Lower leg skin (tissue), 4 donors: ENCODE results near the gene GOLGB1. TPM values are rescaled to one million over a fixed set of nuclear protein-coding genes. Genes with fewer than 3 reads are reported as not detected.

Source experiments
- DNase-seq, 2 donors: peaks; one replicate each; pipeline ENCODE4 v3.0.0-alpha.2; 2019; ENCODE audit warnings: low spot score in 2 of 2
- H3K4me3 ChIP-seq: fragments of 200-600 bp; sonication (generic); 2 replicates; pipeline ENCODE4 v1.5.1; 2017; ENCODE audit warnings: mild to moderate bottlenecking, low read depth; ENCODE audit not compliant: poor library complexity, severe bottlenecking
- CTCF ChIP-seq, 3 donors: fragments of 450-650 bp; IDR thresholded peaks; one replicate each; pipeline ENCODE4 v1.5.1; 2016; ENCODE audit warnings: antibody characterized with exemption in 3 of 3, mild to moderate bottlenecking in 3 of 3, moderate library complexity in 2 of 3
- POLR2A ChIP-seq, 2 donors: fragments of 450-650 bp; IDR thresholded peaks; one replicate each; pipeline ENCODE4 v1.6.1; 2016 to 2017; ENCODE audit warnings: antibody characterized with exemption in 2 of 2, mild to moderate bottlenecking in 1 of 2, moderate library complexity in 1 of 2
- WGBS, 2 donors: methylation state at CpG; one replicate each; pipeline ENCODE4 v1.1.5; 2018; 5-methylcytosine and 5-hydroxymethylcytosine counted together
- intact Hi-C: fragments of 100-400 bp; cut with DNase I; formaldehyde crosslinking; loops from one replicate; pipeline ENCODE4 v1.15.0; 2023; ENCODE audit warnings: low total_unique reads
- total RNA-seq, 4 donors: library from RNA; depleted of rRNA; stranded (reverse); fragments of >200 nt; gene quantifications; one replicate each; pipeline ENCODE4 v1.1.0, GENCODE V29; 2016

The GOLGB1 gene
- total RNA-seq, 4 donors from 2014 or later, result 42.8 to 64.3 (median 48.5) TPM

- intact Hi-C loops, result no loop called here
- DNase-seq, result no peak
- no peak overlapping the region for H3K4me3 ChIP-seq
- no peak for TF ChIP-seq POLR2A (IDR thresholded peaks at IDR 0.05)
- TF ChIP-seq CTCF (IDR thresholded peaks at IDR 0.05), result no peak
- 72 to 76% methylated on average over 1 of the region's 1 CpG for WGBS, 2 donors
These were observed 26.1 kb downstream of the GOLGB1 start for GRCh38 chr3:121723485-121723884.

- 88 to 96% methylated on average over 1 of the region's 1 CpG for WGBS, 2 donors
- no peak overlapping the region for H3K4me3 ChIP-seq
- no peak for DNase-seq
- intact Hi-C loops, result no loop called here
- TF ChIP-seq POLR2A (IDR thresholded peaks at IDR 0.05) (no peak), CTCF (IDR thresholded peaks at IDR 0.05) (no peak)
These were observed 27.1 kb downstream of the GOLGB1 start for GRCh38 chr3:121722411-121722810.

GRCh38 chr3:121720163-121720562 is 29.4 kb downstream of the GOLGB1 start:
- TF ChIP-seq CTCF (IDR thresholded peaks at IDR 0.05) (no peak), POLR2A (IDR thresholded peaks at IDR 0.05) (no peak)
- intact Hi-C loops, result no loop called here
- DNase-seq, result no peak
- no peak overlapping the region for H3K4me3 ChIP-seq

GRCh38 chr3:121719423-121719822 is 30.1 kb downstream of the GOLGB1 start:
- no peak for DNase-seq
- WGBS, 2 donors, result 90 to 92% methylated on average over 5 of the region's 5 CpGs
- intact Hi-C loops, result no loop called here
- H3K4me3 ChIP-seq, result no peak overlapping the region
- TF ChIP-seq POLR2A (IDR thresholded peaks at IDR 0.05) (no peak), CTCF (IDR thresholded peaks at IDR 0.05) (no peak)

GRCh38 chr3:121718205-121718846 is 31.2 kb downstream of the GOLGB1 start:
- intact Hi-C loops, result no loop called here
- TF ChIP-seq POLR2A (IDR thresholded peaks at IDR 0.05) (no peak), CTCF (IDR thresholded peaks at IDR 0.05) (no peak)
- H3K4me3 ChIP-seq, result no peak overlapping the region
- no peak for DNase-seq
- 91 to 92% methylated on average over 6 of the region's 6 CpGs for WGBS, 2 donors

GRCh38 chr3:121710347-121710746 is 39.2 kb downstream of the GOLGB1 start:
- intact Hi-C loops, result no loop called here
- WGBS, 2 donors, result 68 to 100% methylated on average over 1 of the region's 1 CpG
- TF ChIP-seq CTCF (IDR thresholded peaks at IDR 0.05), result no peak
- H3K4me3 ChIP-seq, result no peak overlapping the region
- no peak for DNase-seq
